H9 (cell line): ENCODE results near the gene F2. TPM values are rescaled to one million over a fixed set of nuclear protein-coding genes. Genes with fewer than 3 reads are reported as not detected.

Experiments
- DNase-seq: peaks from one replicate; pipeline ENCODE4 v3.0.0-alpha.2; 2017
- H2AFZ ChIP-seq: one replicate; pipeline ENCODE4 v1.6.1; 2013; ENCODE audit warnings: mild to moderate bottlenecking, low read length, control low read depth, moderate library complexity
- H2AK5ac ChIP-seq: 2 replicates; pipeline ENCODE4 v1.6.1; 2013; ENCODE audit warnings: low read length, control low read depth, mixed read lengths; ENCODE audit not compliant: insufficient read length
- H2BK120ac ChIP-seq: one replicate; pipeline ENCODE4 v1.6.1; 2013; ENCODE audit warnings: low read depth, mild to moderate bottlenecking, low read length, control low read depth, inconsistent platforms; ENCODE audit not compliant: poor library complexity, severe bottlenecking
- H2BK12ac ChIP-seq: 2 replicates; pipeline ENCODE4 v1.6.1; 2013; ENCODE audit warnings: low read length, control low read depth, mixed read lengths, low read depth; ENCODE audit not compliant: insufficient read length
- H2BK15ac ChIP-seq: 2 replicates; pipeline ENCODE4 v1.6.1; 2013; ENCODE audit warnings: low read depth, low read length, control low read depth
- H2BK20ac ChIP-seq: one replicate; pipeline ENCODE4 v1.6.1; 2013; ENCODE audit warnings: low read depth, mild to moderate bottlenecking, low read length, control low read depth, inconsistent platforms; ENCODE audit not compliant: poor library complexity, severe bottlenecking
- H2BK5ac ChIP-seq: 2 replicates; pipeline ENCODE4 v1.6.1; 2013; ENCODE audit warnings: low read length, control low read depth, mixed read lengths; ENCODE audit not compliant: insufficient read length
- H3K14ac ChIP-seq: 2 replicates; pipeline ENCODE4 v1.6.1; 2013; ENCODE audit warnings: low read length, control low read depth; ENCODE audit not compliant: insufficient read depth
- H3K18ac ChIP-seq: 2 replicates; pipeline ENCODE4 v1.6.1; 2013; ENCODE audit warnings: low read depth, mild to moderate bottlenecking, mixed read lengths, low read length, control low read depth; ENCODE audit not compliant: insufficient read length
- H3K23ac ChIP-seq: 2 replicates; pipeline ENCODE4 v1.6.1; 2013; ENCODE audit warnings: low read length, control low read depth, mixed read lengths, low read depth; ENCODE audit not compliant: insufficient read length
- H3K23me2 ChIP-seq: 2 replicates; pipeline ENCODE4 v1.6.1; 2013; ENCODE audit warnings: low read depth, mild to moderate bottlenecking, mixed read lengths, low read length, control low read depth; ENCODE audit not compliant: insufficient read length, poor library complexity, severe bottlenecking
- H3K27ac ChIP-seq: 2 replicates; pipeline ENCODE4 v1.5.1; 2013; ENCODE audit warnings: low read length, control low read depth, mixed read lengths, low read depth; ENCODE audit not compliant: insufficient read length
- H3K27me3 ChIP-seq: 2 replicates; pipeline ENCODE4 v1.6.1; 2013; ENCODE audit warnings: low read length, control low read depth, inconsistent platforms; ENCODE audit not compliant: insufficient read depth
- H3K4ac ChIP-seq: 2 replicates; pipeline ENCODE4 v1.6.1; 2013; ENCODE audit warnings: low read depth, mild to moderate bottlenecking, control low read depth, inconsistent platforms, low read length, moderate library complexity
- H3K4me1 ChIP-seq: 2 replicates; pipeline ENCODE4 v1.6.1; 2013; ENCODE audit warnings: low read length, control low read depth, inconsistent platforms; ENCODE audit not compliant: insufficient read depth
- H3K4me2 ChIP-seq: 2 replicates; pipeline ENCODE4 v1.6.1; 2013; ENCODE audit warnings: low read length, control low read depth, mixed read lengths; ENCODE audit not compliant: insufficient read length, insufficient read depth
- H3K56ac ChIP-seq: 2 replicates; pipeline ENCODE4 v1.6.1; 2013; ENCODE audit warnings: low read depth, mild to moderate bottlenecking, mixed read lengths, low read length, control low read depth; ENCODE audit not compliant: insufficient read length
- H3K79me1 ChIP-seq: 2 replicates; pipeline ENCODE4 v1.6.1; 2013; ENCODE audit warnings: low read depth, mild to moderate bottlenecking, moderate library complexity, low read length, control low read depth, inconsistent platforms; ENCODE audit not compliant: insufficient read depth, poor library complexity, severe bottlenecking
- H3K79me2 ChIP-seq: 2 replicates; pipeline ENCODE4 v1.6.1; 2013; ENCODE audit warnings: low read length, control low read depth, inconsistent platforms; ENCODE audit not compliant: insufficient read depth
- H3K9ac ChIP-seq: 2 replicates; pipeline ENCODE4 v1.6.1; 2013; ENCODE audit warnings: low read length, control low read depth, mixed read lengths; ENCODE audit not compliant: insufficient read length; ENCODE audit errors: extremely low read depth
- H3K9me3 ChIP-seq: one replicate; pipeline ENCODE4 v1.6.1; 2013; ENCODE audit warnings: low read depth, low read length, inconsistent platforms; ENCODE audit not compliant: control insufficient read depth
- H3T11ph ChIP-seq: one replicate; pipeline ENCODE4 v1.6.1; 2013; ENCODE audit warnings: mild to moderate bottlenecking, low read length, control low read depth, inconsistent platforms
- H4K20me1 ChIP-seq: one replicate; pipeline ENCODE4 v1.6.1; 2013; ENCODE audit not compliant: control insufficient read depth, insufficient read length, insufficient read depth
- H4K5ac ChIP-seq: 2 replicates; pipeline ENCODE4 v1.6.1; 2013; ENCODE audit warnings: low read depth, mild to moderate bottlenecking, mixed read lengths, low read length, control low read depth; ENCODE audit not compliant: insufficient read length
- H4K8ac ChIP-seq: replicated peaks from 2 replicates; pipeline ENCODE4 v1.6.1; 2013; ENCODE audit warnings: low read length, control low read depth, mixed read lengths, low read depth; ENCODE audit not compliant: insufficient read length
- H4K91ac ChIP-seq: 2 replicates; pipeline ENCODE4 v1.6.1; 2013; ENCODE audit warnings: low read depth, mild to moderate bottlenecking, moderate library complexity, mixed read lengths, low read length, control low read depth; ENCODE audit not compliant: insufficient read length
- H3K27ac Mint-ChIP-seq, 3 experiments: 2 replicates in 2 of 3; 3 replicates in 1 of 3; pipeline ENCODE4 v1.8.0; 2020 to 2021; ENCODE audit warnings: mixed read lengths in 3 of 3, mild to moderate bottlenecking in 1 of 3, moderate library complexity in 1 of 3
- H3K27me3 Mint-ChIP-seq: 2 replicates; pipeline ENCODE4 v1.8.0; 2021; ENCODE audit warnings: low read depth, mild to moderate bottlenecking, moderate library complexity, mixed read lengths
- H3K36me3 Mint-ChIP-seq, 3 experiments: 2 replicates in 2 of 3; 3 replicates in 1 of 3; pipeline ENCODE4 v1.8.0; 2020 to 2021; ENCODE audit warnings: low read depth in 3 of 3, mixed read lengths in 3 of 3; ENCODE audit not compliant: insufficient read depth in 1 of 3
- H3K4me1 Mint-ChIP-seq, 2 experiments: 2 replicates each; pipeline ENCODE4 v1.8.0; 2020; ENCODE audit warnings: mixed read lengths in 2 of 2
- H3K4me3 Mint-ChIP-seq, 2 experiments: 2 replicates in 1 of 2; 3 replicates in 1 of 2; pipeline ENCODE4 v1.8.0; 2020 to 2021; ENCODE audit warnings: mild to moderate bottlenecking in 2 of 2, mixed read lengths in 2 of 2, moderate library complexity in 1 of 2
- H3K9me3 Mint-ChIP-seq, 2 experiments: 2 replicates in 1 of 2; 3 replicates in 1 of 2; pipeline ENCODE4 v1.8.0; 2020; ENCODE audit warnings: mild to moderate bottlenecking in 2 of 2, mixed read lengths in 2 of 2, moderate library complexity in 1 of 2
- WGBS: extraction: QIAGEN DNeasy Blood & Tissue Kit; methylation state at CpG from one replicate; pipeline ENCODE4 v1.1.7; 2013; ENCODE audit warnings: missing lambda C conversion rate, low lambda C conversion rate, mixed read lengths; ENCODE audit not compliant: insufficient read length; ENCODE audit errors: extremely low coverage; 5-methylcytosine and 5-hydroxymethylcytosine counted together
- total RNA-seq: library from RNA; stranded (reverse); gene quantifications from 2 replicates; pipeline ENCODE4 v1.2.1, GENCODE V29; 2021
- TF ChIP-seq, protein P1 (sequence below): fragments of 200-600 bp; sonication (generic); conservative IDR thresholded peaks from 3 replicates; pipeline ENCODE4 v1.8.0; 2021; ENCODE audit warnings: antibody characterized with exemption, mild to moderate bottlenecking

Gene F2
- total RNA-seq, 1 experiment from 2014 or later, result not detected

DNA sequence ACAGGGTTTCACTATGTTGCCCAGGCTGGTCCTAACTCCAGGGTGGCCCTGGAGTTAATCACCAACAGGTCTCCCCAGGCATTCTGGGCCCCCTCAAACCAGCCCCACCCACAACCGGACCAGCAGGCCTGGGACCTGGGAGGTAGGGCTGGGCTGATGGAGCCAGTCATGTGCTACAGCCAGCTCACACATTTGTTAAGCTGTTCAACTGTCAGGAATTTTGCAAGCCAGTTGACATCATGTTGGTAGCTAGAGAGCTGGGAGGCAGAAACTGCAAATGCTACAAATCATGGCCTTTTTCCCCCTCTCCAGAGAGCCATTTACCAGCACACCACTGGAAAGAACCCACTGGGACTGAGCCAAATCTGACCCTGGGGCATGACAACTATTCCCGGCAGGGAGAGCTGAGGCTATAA, 25.4 kb upstream of the F2 start:
- TF ChIP-seq, protein P1, sequence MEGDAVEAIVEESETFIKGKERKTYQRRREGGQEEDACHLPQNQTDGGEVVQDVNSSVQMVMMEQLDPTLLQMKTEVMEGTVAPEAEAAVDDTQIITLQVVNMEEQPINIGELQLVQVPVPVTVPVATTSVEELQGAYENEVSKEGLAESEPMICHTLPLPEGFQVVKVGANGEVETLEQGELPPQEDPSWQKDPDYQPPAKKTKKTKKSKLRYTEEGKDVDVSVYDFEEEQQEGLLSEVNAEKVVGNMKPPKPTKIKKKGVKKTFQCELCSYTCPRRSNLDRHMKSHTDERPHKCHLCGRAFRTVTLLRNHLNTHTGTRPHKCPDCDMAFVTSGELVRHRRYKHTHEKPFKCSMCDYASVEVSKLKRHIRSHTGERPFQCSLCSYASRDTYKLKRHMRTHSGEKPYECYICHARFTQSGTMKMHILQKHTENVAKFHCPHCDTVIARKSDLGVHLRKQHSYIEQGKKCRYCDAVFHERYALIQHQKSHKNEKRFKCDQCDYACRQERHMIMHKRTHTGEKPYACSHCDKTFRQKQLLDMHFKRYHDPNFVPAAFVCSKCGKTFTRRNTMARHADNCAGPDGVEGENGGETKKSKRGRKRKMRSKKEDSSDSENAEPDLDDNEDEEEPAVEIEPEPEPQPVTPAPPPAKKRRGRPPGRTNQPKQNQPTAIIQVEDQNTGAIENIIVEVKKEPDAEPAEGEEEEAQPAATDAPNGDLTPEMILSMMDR, result no peak
- Histone ChIP-seq H2BK120ac (no peak overlapping the region), H3K4ac (no peak overlapping the region), H3K9me3 (no peaks in the 10 kb centered on the region), H4K8ac (no peak overlapping the region), H2AK5ac (no peak overlapping the region), H3K23me2 (no peaks in the 10 kb centered on the region), H4K91ac (no peak overlapping the region), H3K4me2 (no peak overlapping the region), H3K79me2 (no peaks in the 10 kb centered on the region), H4K5ac (no peak overlapping the region), H3K27me3 (no peaks in the 10 kb centered on the region; the same call in 1 of the 2 replicates), H3K9ac (no peak overlapping the region), H3K23ac (no peak overlapping the region), H2BK15ac (no peak overlapping the region), H2AFZ (no peak overlapping the region), H3K56ac (no peak overlapping the region), H3K14ac (no peak overlapping the region), H2BK5ac (no peak overlapping the region), H2BK20ac (no peak overlapping the region), H4K20me1 (no peaks in the 10 kb centered on the region), H3T11ph (no peak overlapping the region), H3K79me1 (no peaks in the 10 kb centered on the region), H3K18ac (no peak overlapping the region), H3K27ac (no peak overlapping the region), H2BK12ac (no peak overlapping the region), H3K4me1 (no peaks in the 10 kb centered on the region)
- Mint-ChIP-seq H3K4me1 (peaks cover 6% of the 10 kb centered on the region in 2 experiments; a peak in 3 of 4 replicates), H3K27me3 (no peaks in the 10 kb centered on the region), H3K27ac (no peak overlapping the region), H3K4me3 (no peak overlapping the region), H3K36me3 (peaks cover 2 to 14% (median 13%) of the 10 kb centered on the region in 3 experiments; a peak in 6 of 7 replicates), H3K9me3 (no peaks in the 10 kb centered on the region)
- no CpG with 5 or more reads among the region's 2 CpGs for WGBS
- no peak for DNase-seq
